Activated T-helper 1 cell treated with anti-CD3 and anti-CD28 coated beads, Interleukin-12 subunit alpha, Interleukin-12 subunit beta, Interleukin-2, Interleukin-4 antibody, amounts not matched to agents 30 ng/mL and 10 ng/mL and 1 ng/mL, durations not matched to agents 14 hours and 24 hours and 36 hours (primary cell): ENCODE data around the gene CNIH1. TPM values are rescaled to one million over a fixed set of nuclear protein-coding genes. Genes with fewer than 3 reads are reported as not detected.

Experiments used
- DNase-seq: peaks from one replicate; pipeline ENCODE4 v3.0.0; 2021; ENCODE audit warnings: low spot score
- H3K27ac Mint-ChIP-seq: one replicate; pipeline ENCODE4 v1.8.0; 2021; ENCODE audit warnings: mild to moderate bottlenecking, mixed read lengths
- H3K27me3 Mint-ChIP-seq: one replicate; pipeline ENCODE4 v1.8.0; 2022; ENCODE audit warnings: mild to moderate bottlenecking, moderate library complexity, mixed read lengths; ENCODE audit not compliant: insufficient read depth
- H3K36me3 Mint-ChIP-seq: one replicate; pipeline ENCODE4 v1.8.0; 2021; ENCODE audit warnings: low read depth, mixed read lengths
- H3K4me1 Mint-ChIP-seq: one replicate; pipeline ENCODE4 v1.8.0; 2021; ENCODE audit warnings: low read depth, mixed read lengths
- H3K4me3 Mint-ChIP-seq: one replicate; pipeline ENCODE4 v1.8.0; 2021; ENCODE audit warnings: mild to moderate bottlenecking, moderate library complexity, mixed read lengths
- H3K9me3 Mint-ChIP-seq: one replicate; pipeline ENCODE4 v1.8.0; 2021; ENCODE audit warnings: mixed read lengths
- intact Hi-C: fragments of 100-400 bp; cut with micrococcal nuclease; formaldehyde crosslinking; loops from one replicate; pipeline ENCODE4 v1.15.1; 2024
- total RNA-seq: library from RNA; stranded (reverse); gene quantifications from 2 replicates; pipeline ENCODE4 v1.2.3, GENCODE V29; 2022

Gene CNIH1
- 105 and 109 TPM in 2 replicates for total RNA-seq

GRCh38 chr14:54440873-54441868 lies at the start of gene CNIH1:
CNIH1 (minus strand) TSS chr14:54441374; CDS start chr14:54441327, 47 bp downstream.
- no peaks in the 10 kb centered on the region for H3K9me3 Mint-ChIP-seq
- H3K36me3 Mint-ChIP-seq, result peaks cover 14% of the 10 kb centered on the region
- H3K27ac Mint-ChIP-seq, result peak within 1 kb of the TSS; percentile 93
- peaks cover 2% of the 10 kb centered on the region for H3K27me3 Mint-ChIP-seq
- intact Hi-C loops, result loop anchor here (1.0 to 5.0 kb wide), 9 partner anchors 20 to 1288 kb away; partner anchors contain the start of genes CGRRF1, DDHD1, GCH1 and GMFB
- peaks cover 45% of the 10 kb centered on the region for H3K4me1 Mint-ChIP-seq
- H3K4me3 Mint-ChIP-seq, result peak within 1 kb of the TSS; percentile 89
- DNase-seq, result peak; percentile 91

DNA sequence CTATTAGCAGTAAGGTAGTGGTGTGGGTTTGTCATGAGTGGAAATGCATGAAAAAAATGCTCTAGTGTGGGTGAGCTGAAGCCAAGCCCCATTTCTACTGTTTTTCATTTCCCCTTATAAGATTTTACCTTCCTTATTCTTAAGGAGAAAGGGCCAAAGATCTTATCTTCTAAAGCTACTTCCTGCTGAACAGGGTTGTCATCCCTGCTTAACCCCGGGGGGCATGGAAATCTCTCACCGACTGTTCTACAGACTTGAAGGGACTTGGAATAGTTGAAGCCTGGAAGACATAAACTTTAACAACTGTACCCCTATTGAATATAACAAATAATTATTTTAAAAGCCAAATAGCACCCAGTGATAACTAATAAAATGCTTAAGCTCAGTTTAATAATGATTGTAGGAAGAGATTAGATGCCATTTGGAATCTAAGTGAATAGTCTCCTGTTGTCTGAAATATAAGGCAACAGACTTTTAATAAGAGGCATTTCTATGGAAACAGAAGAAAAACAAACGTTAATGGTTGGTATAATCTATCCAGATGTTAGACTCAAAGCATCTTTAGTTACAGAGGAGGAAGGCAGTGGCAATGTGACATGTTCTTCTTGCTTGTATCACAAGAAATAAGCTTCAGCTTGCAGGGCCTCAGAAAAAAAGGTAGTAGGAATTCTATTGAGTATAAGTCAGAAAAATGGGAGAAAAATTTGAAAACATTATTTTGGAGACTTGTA lies 49.4 kb upstream of the CNIH1 start:
- no peak for DNase-seq
- H3K36me3 Mint-ChIP-seq, result peaks cover 4% of the 10 kb centered on the region
- H3K4me3 Mint-ChIP-seq, result no peak overlapping the region
- intact Hi-C loops, result no loop called here
- no peaks in the 10 kb centered on the region for H3K27me3 Mint-ChIP-seq
- no peak overlapping the region for H3K27ac Mint-ChIP-seq
- H3K9me3 Mint-ChIP-seq, result no peaks in the 10 kb centered on the region
- H3K4me1 Mint-ChIP-seq, result peaks cover 39% of the 10 kb centered on the region

- Mint-ChIP-seq H3K9me3 (no peaks in the 10 kb centered on the region), H3K27ac (peak overlapping the region; percentile 88), H3K27me3 (no peaks in the 10 kb centered on the region), H3K36me3 (peaks cover 4% of the 10 kb centered on the region), H3K4me3 (peak overlapping the region; percentile 81), H3K4me1 (peaks cover 46% of the 10 kb centered on the region)
- intact Hi-C loops, result loop anchor here (1.0 to 2.0 kb wide), 5 partner anchors 19 to 413 kb away; partner anchors contain the start of genes CGRRF1 and GCH1
- no peak for DNase-seq
These were observed 48.7 kb upstream of the CNIH1 start for GRCh38 chr14:54489731-54490444.

- Mint-ChIP-seq H3K4me1 (peaks cover 52% of the 10 kb centered on the region), H3K27ac (peak overlapping the region; percentile 88), H3K9me3 (no peaks in the 10 kb centered on the region), H3K36me3 (peaks cover 4% of the 10 kb centered on the region), H3K27me3 (no peaks in the 10 kb centered on the region), H3K4me3 (peak overlapping the region; percentile 81)
- intact Hi-C loops, result loop anchor here (1.0 to 2.0 kb wide), 5 partner anchors 20 to 414 kb away; partner anchors contain the start of genes CGRRF1 and GCH1
- DNase-seq, result no peak
These were observed 48.1 kb upstream of the CNIH1 start for GRCh38 chr14:54489318-54489683.

GRCh38 chr14:54488646-54489317 lies 47.6 kb upstream of the CNIH1 start, which contains the start of gene GMFB:
GMFB (minus strand) TSS chr14:54488980; CDS start chr14:54488927, 53 bp downstream.
- no peaks in the 10 kb centered on the region for H3K27me3 Mint-ChIP-seq
- H3K36me3 Mint-ChIP-seq, result peaks cover 5% of the 10 kb centered on the region
- peak within 1 kb of the TSS; percentile 87 for H3K4me3 Mint-ChIP-seq
- H3K27ac Mint-ChIP-seq, result peak within 1 kb of the TSS; percentile 88
- H3K4me1 Mint-ChIP-seq, result peaks cover 57% of the 10 kb centered on the region
- peak; percentile 79 for DNase-seq
- intact Hi-C loops, result loop anchor here (1.0 to 2.0 kb wide), 7 partner anchors 21 to 414 kb away; partner anchors contain the start of genes CGRRF1, CNIH1 and GCH1
- no peaks in the 10 kb centered on the region for H3K9me3 Mint-ChIP-seq

GRCh38 chr14:54488318-54488645 lies 47.1 kb upstream of the CNIH1 start:
- Mint-ChIP-seq H3K36me3 (peaks cover 9% of the 10 kb centered on the region), H3K4me1 (peaks cover 61% of the 10 kb centered on the region)
- intact Hi-C loops, result loop anchor here (1.0 to 2.0 kb wide), 3 partner anchors 47 to 415 kb away; partner anchors contain the start of genes CNIH1 and GCH1

GRCh38 chr14:54487771-54488170 lies 46.6 kb upstream of the CNIH1 start:
- peaks cover 66% of the 10 kb centered on the region for H3K4me1 Mint-ChIP-seq
- H3K4me3 Mint-ChIP-seq, result peak overlapping the region; percentile 87
- peaks cover 12% of the 10 kb centered on the region for H3K36me3 Mint-ChIP-seq
- intact Hi-C loops, result loop anchor here (1.0 to 2.0 kb wide), 3 partner anchors 46 to 415 kb away; partner anchors contain the start of genes CNIH1 and GCH1
- H3K27ac Mint-ChIP-seq, result peak overlapping the region; percentile 50
- DNase-seq, result no peak
- H3K9me3 Mint-ChIP-seq, result no peaks in the 10 kb centered on the region
- no peaks in the 10 kb centered on the region for H3K27me3 Mint-ChIP-seq

More at GRCh38 chr14:54488318-54488645, 47.1 kb upstream of the CNIH1 start:
- Mint-ChIP-seq H3K27me3 (no peaks in the 10 kb centered on the region), H3K9me3 (no peaks in the 10 kb centered on the region), H3K27ac (peak overlapping the region; percentile 50), H3K4me3 (peak overlapping the region; percentile 87)
- no peak for DNase-seq

GRCh38 chr14:54486685-54487084 lies 45.5 kb upstream of the CNIH1 start:
- no peaks in the 10 kb centered on the region for H3K9me3 Mint-ChIP-seq
- peaks cover 67% of the 10 kb centered on the region for H3K4me1 Mint-ChIP-seq
- H3K4me3 Mint-ChIP-seq, result peak overlapping the region; percentile 87
- peak overlapping the region; percentile 64 for H3K27ac Mint-ChIP-seq
- intact Hi-C loops, result no loop called here
- H3K27me3 Mint-ChIP-seq, result no peaks in the 10 kb centered on the region
- H3K36me3 Mint-ChIP-seq, result peaks cover 17% of the 10 kb centered on the region
- no peak for DNase-seq

- H3K27ac Mint-ChIP-seq, result peak overlapping the region; percentile 16
- no peak for DNase-seq
- H3K27me3 Mint-ChIP-seq, result no peaks in the 10 kb centered on the region
- peaks cover 19% of the 10 kb centered on the region for H3K36me3 Mint-ChIP-seq
- intact Hi-C loops, result no loop called here
- H3K4me3 Mint-ChIP-seq, result no peak overlapping the region
- no peaks in the 10 kb centered on the region for H3K9me3 Mint-ChIP-seq
- peaks cover 48% of the 10 kb centered on the region for H3K4me1 Mint-ChIP-seq
These were observed 42.7 kb upstream of the CNIH1 start for GRCh38 chr14:54483846-54484245.

- intact Hi-C loops, result no loop called here
- H3K36me3 Mint-ChIP-seq, result peaks cover 24% of the 10 kb centered on the region
These were observed 42.0 kb upstream of the CNIH1 start for GRCh38 chr14:54483073-54483745.

GRCh38 chr14:54481695-54482094 lies 40.5 kb upstream of the CNIH1 start:
- DNase-seq, result no peak
- Mint-ChIP-seq H3K9me3 (no peaks in the 10 kb centered on the region), H3K4me3 (no peak overlapping the region), H3K4me1 (peaks cover 37% of the 10 kb centered on the region), H3K36me3 (peaks cover 27% of the 10 kb centered on the region), H3K27me3 (no peaks in the 10 kb centered on the region), H3K27ac (no peak overlapping the region)
- intact Hi-C loops, result no loop called here

More at GRCh38 chr14:54483073-54483745, 42.0 kb upstream of the CNIH1 start:
- Mint-ChIP-seq H3K27ac (no peak overlapping the region), H3K9me3 (no peaks in the 10 kb centered on the region), H3K4me1 (peaks cover 48% of the 10 kb centered on the region), H3K27me3 (no peaks in the 10 kb centered on the region), H3K4me3 (no peak overlapping the region)
- no peak for DNase-seq
